ENCODE data around the gene LRWD1.

The LRWD1 gene

GRCh38 chr7:102434039-102434486 lies 30.7 kb upstream of the LRWD1 start:
- TF ChIP-seq EZH2 (IDR thresholded peaks at IDR 0.05; ENCODE audit: borderline replicate concordance, low read length) = no peak
- no peak for TF ChIP-seq CTCF (IDR thresholded peaks at IDR 0.05; ENCODE audit: low read length)
- peak overlapping the region; percentile 83 for H3K27ac ChIP-seq (ENCODE audit: low read depth, low read length, poor library complexity, severe bottlenecking)
- H3K36me3 ChIP-seq (ENCODE audit: insufficient read depth, low read length) = peaks cover 43% of the 10 kb centered on the region

DNA sequence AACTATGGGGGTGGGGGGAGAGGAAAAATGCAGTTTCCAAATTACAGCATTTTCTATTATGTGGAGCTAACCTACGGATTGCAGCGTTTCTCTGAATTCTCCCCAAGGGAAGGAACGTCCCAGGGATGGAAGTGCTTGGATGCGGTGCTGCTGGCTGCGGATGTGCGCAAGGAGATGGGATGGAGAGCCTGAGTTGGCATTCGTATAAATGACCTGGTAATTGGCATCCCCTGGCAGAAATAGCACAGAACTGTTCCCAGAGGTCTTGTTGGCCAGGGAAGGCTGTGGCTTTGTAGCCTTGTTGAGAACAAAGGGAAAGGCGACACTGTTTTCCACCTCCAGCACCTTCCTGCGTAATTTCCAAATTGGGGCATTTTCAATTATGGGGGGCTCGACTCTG lies 28.7 kb upstream of the LRWD1 start:
- Histone ChIP-seq H2AFZ (ENCODE audit: low read length) (no peak overlapping the region), H3K9ac (ENCODE audit: low read length) (peak overlapping the region; percentile 99), H3K4me3 (ENCODE audit: low read depth, low read length, poor library complexity, severe bottlenecking) (peak overlapping the region; percentile 72), H3K27ac (ENCODE audit: low read depth, low read length, poor library complexity, severe bottlenecking) (peak overlapping the region; percentile 83), H3K27me3 (ENCODE audit: insufficient read depth, low read length) (no peaks in the 10 kb centered on the region), H3K4me2 (ENCODE audit: low read length) (peak overlapping the region; percentile 93), H3K36me3 (ENCODE audit: insufficient read depth, low read length) (peaks cover 62% of the 10 kb centered on the region), H3F3A (ENCODE audit: insufficient read depth, low read length) (peaks cover 23% of the 10 kb centered on the region), H3K9me3 (ENCODE audit: low read length) (no peaks in the 10 kb centered on the region), H3K79me2 (ENCODE audit: insufficient read depth, low read length) (peaks cover 30% of the 10 kb centered on the region), H3K4me1 (ENCODE audit: insufficient read depth, low read length, severe bottlenecking) (peaks cover 57% of the 10 kb centered on the region), H4K20me1 (ENCODE audit: insufficient read depth, low read length) (no peaks in the 10 kb centered on the region), H3K9me2 (ENCODE audit: low read depth, low read length) (no peaks in the 10 kb centered on the region)
- TF ChIP-seq CTCF (IDR thresholded peaks at IDR 0.05; ENCODE audit: low read length) = no peak

More at GRCh38 chr7:102434039-102434486, 30.7 kb upstream of the LRWD1 start:
- no peaks in the 10 kb centered on the region for H3K27me3 ChIP-seq (ENCODE audit: insufficient read depth, low read length)
- H3K4me3 ChIP-seq (ENCODE audit: low read depth, low read length, poor library complexity, severe bottlenecking) = peak overlapping the region; percentile 72
- peak overlapping the region; percentile 93 for H3K4me2 ChIP-seq (ENCODE audit: low read length)
- H3K79me2 ChIP-seq (ENCODE audit: insufficient read depth, low read length) = peaks cover 30% of the 10 kb centered on the region
- H3K9ac ChIP-seq (ENCODE audit: low read length) = peak overlapping the region; percentile 99
- H3K9me3 ChIP-seq (ENCODE audit: low read length) = no peaks in the 10 kb centered on the region
- H3K4me1 ChIP-seq (ENCODE audit: insufficient read depth, low read length, severe bottlenecking) = peaks cover 65% of the 10 kb centered on the region
- no peak overlapping the region for H2AFZ ChIP-seq (ENCODE audit: low read length)
- peaks cover 15% of the 10 kb centered on the region for H3F3A ChIP-seq (ENCODE audit: insufficient read depth, low read length)
- H4K20me1 ChIP-seq (ENCODE audit: insufficient read depth, low read length) = no peaks in the 10 kb centered on the region
- no peaks in the 10 kb centered on the region for H3K9me2 ChIP-seq (ENCODE audit: low read depth, low read length)

GRCh38 chr7:102439963-102440795 lies 24.6 kb upstream of the LRWD1 start:
- Histone ChIP-seq H3K4me2 (ENCODE audit: low read length) (peak overlapping the region; percentile 7; the same call in 1 of the 2 replicates), H3K4me3 (ENCODE audit: low read depth, low read length, poor library complexity, severe bottlenecking) (no peak overlapping the region), H3K27ac (ENCODE audit: low read depth, low read length, poor library complexity, severe bottlenecking) (peak overlapping the region; percentile 97), H2AFZ (ENCODE audit: low read length) (no peak overlapping the region), H4K20me1 (ENCODE audit: insufficient read depth, low read length) (no peaks in the 10 kb centered on the region), H3K79me2 (ENCODE audit: insufficient read depth, low read length) (peaks cover 15% of the 10 kb centered on the region), H3K9me3 (ENCODE audit: low read length) (no peaks in the 10 kb centered on the region), H3K9me2 (ENCODE audit: low read depth, low read length) (no peaks in the 10 kb centered on the region), H3K9ac (ENCODE audit: low read length) (peak overlapping the region; percentile 33), H3K27me3 (ENCODE audit: insufficient read depth, low read length) (no peaks in the 10 kb centered on the region), H3K36me3 (ENCODE audit: insufficient read depth, low read length) (peaks cover 77% of the 10 kb centered on the region), H3K4me1 (ENCODE audit: insufficient read depth, low read length, severe bottlenecking) (peaks cover 66% of the 10 kb centered on the region), H3F3A (ENCODE audit: insufficient read depth, low read length) (peaks cover 25% of the 10 kb centered on the region)
- no peak for TF ChIP-seq CTCF (IDR thresholded peaks at IDR 0.05; ENCODE audit: low read length)
- no peak for TF ChIP-seq EZH2 (IDR thresholded peaks at IDR 0.05; ENCODE audit: borderline replicate concordance, low read length)
